ENCODE measurements around the gene TMEM88.

GRCh38 chr17:7817643-7817964 is 37.3 kb upstream of the TMEM88 start:
- TF ChIP-seq CTCF (IDR thresholded peaks at IDR 0.05; ENCODE audit: poor library complexity, severe bottlenecking) (no peak), MXI1 (conservative IDR thresholded peaks at IDR 0.05; ENCODE audit: poor library complexity, severe bottlenecking) (no peak), EZH2 (IDR thresholded peaks at IDR 0.05; ENCODE audit: borderline replicate concordance, insufficient read depth, low read length, poor library complexity, severe bottlenecking) (no peak), SMC3 (conservative IDR thresholded peaks at IDR 0.05; ENCODE audit: poor library complexity) (no peak), REST (IDR thresholded peaks at IDR 0.05; ENCODE audit: borderline replicate concordance) (no peak), TAF1 (IDR thresholded peaks at IDR 0.05; ENCODE audit: low read depth) (no peak), POLR2AphosphoS5 (IDR thresholded peaks at IDR 0.05) (no peak), EP300 (conservative IDR thresholded peaks at IDR 0.05; ENCODE audit: poor library complexity, severe bottlenecking) (no peak)

Data from neural cell (in vitro differentiated cells).